GM12801 (cell line): ENCODE data around the gene RAMAC.

ENCODE experiments used
- TF ChIP-seq, protein P1 (sequence below): IDR thresholded peaks from one replicate; pipeline ENCODE4 v1.5.1; 2011; ENCODE audit warnings: control low read depth; ENCODE audit not compliant: insufficient read length; ENCODE audit errors: extremely low read depth

RAMAC gene

GRCh38 chr15:83010709-83011270, 24.8 kb downstream of the RAMAC start:
- TF ChIP-seq, protein P1, sequence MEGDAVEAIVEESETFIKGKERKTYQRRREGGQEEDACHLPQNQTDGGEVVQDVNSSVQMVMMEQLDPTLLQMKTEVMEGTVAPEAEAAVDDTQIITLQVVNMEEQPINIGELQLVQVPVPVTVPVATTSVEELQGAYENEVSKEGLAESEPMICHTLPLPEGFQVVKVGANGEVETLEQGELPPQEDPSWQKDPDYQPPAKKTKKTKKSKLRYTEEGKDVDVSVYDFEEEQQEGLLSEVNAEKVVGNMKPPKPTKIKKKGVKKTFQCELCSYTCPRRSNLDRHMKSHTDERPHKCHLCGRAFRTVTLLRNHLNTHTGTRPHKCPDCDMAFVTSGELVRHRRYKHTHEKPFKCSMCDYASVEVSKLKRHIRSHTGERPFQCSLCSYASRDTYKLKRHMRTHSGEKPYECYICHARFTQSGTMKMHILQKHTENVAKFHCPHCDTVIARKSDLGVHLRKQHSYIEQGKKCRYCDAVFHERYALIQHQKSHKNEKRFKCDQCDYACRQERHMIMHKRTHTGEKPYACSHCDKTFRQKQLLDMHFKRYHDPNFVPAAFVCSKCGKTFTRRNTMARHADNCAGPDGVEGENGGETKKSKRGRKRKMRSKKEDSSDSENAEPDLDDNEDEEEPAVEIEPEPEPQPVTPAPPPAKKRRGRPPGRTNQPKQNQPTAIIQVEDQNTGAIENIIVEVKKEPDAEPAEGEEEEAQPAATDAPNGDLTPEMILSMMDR: no peak

GRCh38 chr15:83011271-83012075, 25.5 kb downstream of the RAMAC start, which contains the start of gene C15orf40:
TSS of gene C15orf40 (minus strand) at chr15:83011639. CDS start at chr15:83011607, 32 bp downstream.
- TF ChIP-seq, protein P1: no peak

DNA sequence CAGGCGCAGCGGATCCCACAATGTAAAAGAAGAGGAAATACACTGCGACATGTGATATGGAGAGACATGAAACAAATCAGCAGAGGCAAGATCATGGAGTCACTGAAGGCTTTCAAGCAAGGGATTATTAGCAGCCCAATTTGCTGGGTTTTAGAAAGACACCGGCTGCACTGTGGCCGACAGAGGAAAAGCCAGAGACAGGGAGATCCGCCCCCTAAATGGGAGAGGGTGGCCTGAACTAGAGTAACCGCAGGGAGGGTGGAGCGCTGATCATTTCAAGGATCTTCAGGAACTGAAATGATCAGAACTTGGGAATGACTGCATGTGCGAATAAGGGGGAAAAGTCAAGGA, 26.0 kb downstream of the RAMAC start:
- TF ChIP-seq, protein P1: no peak

- TF ChIP-seq, protein P1: no peak
These were observed 26.6 kb downstream of the RAMAC start for GRCh38 chr15:83012636-83013035.

GRCh38 chr15:83014205-83014653, 28.2 kb downstream of the RAMAC start:
- TF ChIP-seq, protein P1: no peak

DNA sequence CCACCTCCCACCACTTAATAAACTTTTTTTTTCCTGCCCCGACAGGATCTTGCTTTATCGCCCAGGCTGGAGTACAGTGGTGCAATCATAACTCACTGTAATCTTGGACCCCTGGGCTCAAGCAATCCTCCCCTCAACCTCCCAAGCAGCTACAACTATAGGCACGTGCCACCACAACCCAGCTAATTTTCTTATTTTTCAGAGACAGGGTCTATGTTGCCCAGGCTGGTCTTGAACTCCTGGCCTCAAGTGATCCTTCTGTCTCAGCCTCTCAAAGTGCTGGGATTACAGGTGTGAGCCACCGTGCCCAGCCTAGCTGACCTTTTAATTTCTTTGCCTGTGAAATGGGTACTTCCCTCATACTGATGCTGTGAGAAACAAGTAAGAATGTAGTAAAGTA, 29.4 kb downstream of the RAMAC start:
- TF ChIP-seq, protein P1: no peak

GRCh38 chr15:83016906-83017305, 30.9 kb downstream of the RAMAC start:
- TF ChIP-seq, protein P1: no peak
